COLO668 (cell line): Measurements from ENCODE around the gene PPP1R14B.

Experiments
- DNase-seq: peaks from one replicate; lab custom pipeline; 2025; ENCODE audit not compliant: unreplicated experiment; lab: John Stamatoyannopoulos, UW

Gene PPP1R14B, protein sequence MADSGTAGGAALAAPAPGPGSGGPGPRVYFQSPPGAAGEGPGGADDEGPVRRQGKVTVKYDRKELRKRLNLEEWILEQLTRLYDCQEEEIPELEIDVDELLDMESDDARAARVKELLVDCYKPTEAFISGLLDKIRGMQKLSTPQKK

DNA sequence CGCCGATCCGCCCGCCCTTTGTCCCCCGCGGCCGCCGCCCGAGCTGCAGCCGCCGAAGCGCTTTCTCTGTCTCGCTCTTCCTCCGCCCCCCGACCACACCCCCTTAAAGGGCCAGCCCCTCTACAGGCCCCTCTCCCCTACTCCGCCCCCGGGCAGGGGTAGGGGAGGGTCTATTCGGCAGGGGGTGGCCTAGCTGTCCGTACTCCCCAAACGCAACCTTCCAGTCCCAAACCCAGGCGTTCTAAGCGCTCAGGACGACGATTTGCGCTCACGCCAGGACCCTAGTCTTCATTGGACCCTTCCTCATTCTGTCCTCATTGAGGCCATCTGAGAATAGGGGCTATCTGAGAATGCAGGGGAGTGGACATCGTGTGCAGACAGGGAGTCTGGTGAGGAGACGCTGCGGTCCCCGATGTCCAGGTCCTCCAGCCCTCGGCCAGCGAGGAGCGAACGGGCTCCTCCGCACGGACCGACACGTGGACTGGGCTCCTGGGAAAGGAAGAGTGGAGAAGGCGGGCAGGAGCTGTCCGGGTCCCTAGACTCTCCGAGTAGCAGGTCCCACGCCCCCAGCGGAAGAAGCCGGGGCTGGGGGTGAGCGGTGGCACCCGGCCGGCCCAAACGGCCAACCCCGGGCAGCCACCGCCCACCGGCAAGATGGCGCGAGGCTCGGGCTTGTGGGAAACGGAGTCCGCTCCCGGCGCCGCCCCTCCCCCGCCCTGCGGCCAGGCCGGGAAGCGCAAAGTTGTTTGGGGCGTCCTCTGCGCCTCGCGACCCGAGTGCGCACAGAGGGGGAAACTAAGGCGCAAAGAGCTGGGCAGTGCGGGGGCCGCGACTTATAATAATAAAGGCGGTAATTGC, at the start of gene PPP1R14B:
TSS of gene PPP1R14B (minus strand) at position 73 of the 858 bp plus-strand sequence. CDS start 270 bp downstream, outside the sequence.
- peak; percentile 92 for DNase-seq

DNA sequence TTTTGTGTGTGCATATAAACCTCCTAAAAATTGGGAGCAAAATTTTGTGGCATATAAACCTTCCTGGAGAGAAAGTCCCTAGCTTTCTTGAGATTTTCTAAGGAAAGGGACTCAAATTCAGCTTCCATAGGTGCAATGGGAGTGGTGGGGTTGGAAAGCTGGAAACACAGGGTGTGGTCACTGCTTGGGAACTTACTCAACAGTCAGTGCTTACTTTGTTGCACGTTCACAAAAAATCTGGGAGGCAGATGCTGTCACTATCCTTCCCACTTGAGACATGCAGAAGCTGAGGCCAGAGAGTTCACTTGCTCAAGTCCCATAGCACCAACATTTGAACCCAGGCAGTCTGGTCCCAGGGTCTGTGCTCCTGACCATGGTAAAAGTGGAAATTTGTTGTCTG, 49.5 kb upstream of the PPP1R14B start:
- DNase-seq = no peak

DNA sequence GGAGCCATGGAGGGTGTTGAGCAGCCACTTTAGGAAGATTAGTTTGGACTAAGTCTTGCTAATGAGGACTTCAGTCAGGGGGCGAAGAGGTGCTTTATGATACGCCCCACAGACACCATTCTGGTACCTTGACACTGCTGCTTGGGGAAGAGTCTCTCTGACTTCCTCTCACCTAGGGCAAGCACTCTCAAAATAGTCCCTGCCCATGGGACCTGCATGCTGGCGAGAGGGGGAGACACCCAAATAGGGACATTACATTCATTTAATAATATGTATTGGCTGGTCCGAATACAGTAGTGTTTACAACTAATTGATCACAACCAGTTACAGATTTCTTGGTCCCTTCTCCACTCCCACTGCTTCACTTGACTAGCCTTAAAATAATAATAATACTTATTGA, 49.0 kb upstream of the PPP1R14B start:
- no peak for DNase-seq

DNA sequence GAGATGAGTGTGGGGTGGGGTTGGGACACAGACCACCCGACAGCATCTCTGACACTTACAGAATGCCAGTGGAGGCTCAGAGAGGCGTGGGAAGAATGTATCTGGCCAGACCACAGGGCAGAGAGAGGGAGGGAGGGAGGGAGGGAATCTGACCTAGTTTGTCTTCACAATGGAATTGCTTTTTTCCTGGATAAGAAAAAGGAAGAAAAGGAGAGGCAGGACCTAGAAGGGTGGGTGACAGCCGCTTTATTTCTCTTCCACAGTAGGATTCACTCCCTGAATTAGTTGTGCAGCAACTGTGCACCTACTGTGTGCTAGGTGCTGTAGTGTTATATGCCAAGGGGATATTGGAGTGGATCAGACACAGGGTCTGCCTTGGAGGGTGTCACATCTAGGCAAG, 48.0 kb upstream of the PPP1R14B start:
- DNase-seq = no peak

DNA sequence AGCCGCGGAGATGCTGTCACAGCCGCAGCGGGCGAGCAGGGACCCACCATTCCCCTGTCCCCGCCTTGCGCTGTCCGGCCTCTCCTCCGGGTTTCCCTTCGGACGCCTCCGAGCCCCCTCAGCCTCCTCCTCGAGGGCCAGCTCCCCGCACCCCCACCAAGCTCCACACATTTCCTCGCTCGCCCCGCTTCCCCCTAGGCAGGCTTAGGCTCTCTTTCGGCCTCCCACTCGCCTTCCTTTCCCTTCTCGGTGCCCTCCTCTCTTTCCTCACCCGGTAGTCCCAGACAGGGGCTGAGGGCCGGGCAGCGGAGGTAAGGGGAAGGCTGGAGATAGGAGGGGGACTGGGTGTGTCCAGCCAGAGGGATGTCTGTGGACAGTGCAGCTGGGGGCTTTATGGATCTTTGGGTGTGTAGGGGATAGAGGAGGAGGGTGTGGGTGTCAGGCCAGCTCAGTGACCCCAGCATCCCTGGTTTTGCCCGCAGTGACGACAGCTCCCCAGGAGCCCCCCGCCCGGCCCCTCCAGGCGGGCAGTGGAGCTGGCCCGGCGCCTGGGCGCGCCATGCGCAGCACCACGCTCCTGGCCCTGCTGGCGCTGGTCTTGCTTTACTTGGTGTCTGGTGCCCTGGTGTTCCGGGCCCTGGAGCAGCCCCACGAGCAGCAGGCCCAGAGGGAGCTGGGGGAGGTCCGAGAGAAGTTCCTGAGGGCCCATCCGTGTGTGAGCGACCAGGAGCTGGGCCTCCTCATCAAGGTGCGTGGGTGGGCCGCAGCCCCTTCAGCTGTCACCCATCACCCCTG, 45.9 kb upstream of the PPP1R14B start:
- no peak for DNase-seq

DNA sequence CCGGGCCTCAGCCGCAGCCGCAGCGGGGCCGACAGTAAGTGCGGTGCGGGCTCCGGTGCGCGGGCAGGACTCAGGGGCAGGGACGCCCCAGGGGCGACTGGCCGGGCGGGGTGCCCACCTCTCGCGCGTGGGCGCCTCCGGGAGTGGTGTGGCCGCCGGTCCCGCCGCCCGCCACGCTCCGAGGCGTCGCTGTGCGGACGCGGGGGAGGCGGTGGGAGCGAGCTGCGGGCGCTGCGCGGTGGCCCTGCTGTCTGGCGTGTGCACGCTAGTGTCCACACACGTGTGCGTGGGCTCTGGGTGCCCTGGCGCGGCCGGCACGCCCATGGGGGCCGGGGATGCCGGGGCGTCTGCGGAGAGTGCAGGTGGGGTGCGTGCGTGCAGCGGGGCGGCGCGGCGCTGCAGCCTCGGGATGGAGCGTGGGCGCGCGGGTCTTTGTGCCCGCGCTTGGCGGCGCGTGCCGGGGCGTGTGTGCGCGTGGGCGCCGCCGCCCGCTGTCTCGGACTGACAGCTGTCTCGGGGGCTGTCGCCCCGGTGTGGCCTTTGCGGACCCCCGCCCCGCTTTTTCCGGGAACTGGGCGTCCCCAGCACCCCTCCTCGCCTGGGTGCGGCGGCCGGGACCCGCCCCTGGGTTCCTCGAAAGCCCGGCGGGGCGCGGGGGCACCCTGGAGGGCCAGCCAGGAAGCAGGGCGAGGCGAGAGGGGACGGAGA, 45.2 kb upstream of the PPP1R14B start:
- DNase-seq = no peak

DNA sequence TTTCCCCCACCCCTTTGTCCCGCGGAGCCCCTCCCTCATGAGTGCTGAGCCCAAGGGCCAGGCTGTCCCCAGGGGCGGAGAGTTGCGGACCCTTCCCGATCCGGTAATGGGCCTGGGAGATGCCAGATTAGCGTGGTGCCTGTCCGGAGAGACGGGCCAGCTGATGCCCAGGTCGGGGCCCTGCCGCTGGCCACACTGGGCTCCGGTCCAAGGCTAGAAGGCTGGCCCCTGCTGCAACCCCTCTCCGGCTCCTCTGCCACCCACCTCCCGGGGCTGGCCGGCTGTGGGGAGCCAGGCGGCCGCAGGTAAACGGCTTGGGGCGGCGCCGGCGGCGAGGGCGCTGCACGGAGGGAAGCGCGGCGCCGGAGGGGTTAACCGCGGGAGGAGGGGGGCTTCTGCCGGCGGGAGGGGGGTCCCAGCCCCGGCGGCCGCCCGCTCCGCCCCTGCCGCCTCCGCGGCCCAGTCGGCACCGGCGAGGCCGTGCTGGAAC, 44.6 kb upstream of the PPP1R14B start, which contains the start of gene KCNK4:
TSS of gene KCNK4 (plus strand) at position 41 of the 490 bp plus-strand sequence. CDS start 1,717 bp downstream, outside the sequence.
- no peak for DNase-seq

DNA sequence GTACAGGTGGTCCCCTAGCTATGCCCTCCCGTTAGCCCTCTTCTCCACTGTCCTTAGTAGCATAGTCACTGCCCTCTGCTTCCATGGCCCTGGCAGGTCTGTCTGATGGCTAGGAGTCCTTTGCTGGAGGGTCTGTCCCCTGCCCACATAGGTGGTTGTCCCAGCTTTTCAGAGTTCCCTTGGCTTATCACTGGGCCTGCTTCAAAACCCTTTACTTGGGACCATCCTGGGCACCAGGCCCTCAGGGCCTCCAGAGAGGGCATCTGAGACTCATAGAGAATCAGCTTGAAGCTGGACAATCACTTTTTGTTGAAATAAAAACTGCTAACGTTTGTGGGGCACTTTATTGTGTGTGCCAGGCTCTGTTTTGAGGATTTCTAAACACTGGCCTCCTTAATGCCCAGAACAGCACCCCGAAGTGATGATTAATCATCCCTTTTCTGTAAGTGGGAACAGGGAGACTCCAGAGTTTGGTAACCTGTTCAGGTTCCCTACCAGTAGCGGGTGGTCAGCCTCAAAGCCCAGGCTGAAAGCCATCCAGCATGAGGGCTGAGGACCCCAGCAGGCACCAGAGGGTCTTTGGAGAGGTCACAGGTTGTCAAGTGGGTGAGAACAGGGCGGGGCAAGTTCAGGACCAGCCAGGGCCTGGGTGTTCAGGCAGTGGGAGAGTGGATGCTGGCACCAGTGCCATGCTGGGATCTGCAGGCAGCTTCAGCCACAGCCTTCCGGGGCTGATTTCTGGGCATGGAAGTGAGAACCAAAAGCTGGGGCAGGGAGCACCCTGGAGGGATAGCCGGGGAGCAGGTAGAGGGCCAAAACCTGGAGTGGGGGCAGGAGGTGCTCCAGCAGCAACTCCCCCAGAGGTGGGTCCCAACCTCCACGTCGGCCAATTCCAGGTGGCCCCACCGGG, 43.9 kb upstream of the PPP1R14B start:
- no peak for DNase-seq

DNA sequence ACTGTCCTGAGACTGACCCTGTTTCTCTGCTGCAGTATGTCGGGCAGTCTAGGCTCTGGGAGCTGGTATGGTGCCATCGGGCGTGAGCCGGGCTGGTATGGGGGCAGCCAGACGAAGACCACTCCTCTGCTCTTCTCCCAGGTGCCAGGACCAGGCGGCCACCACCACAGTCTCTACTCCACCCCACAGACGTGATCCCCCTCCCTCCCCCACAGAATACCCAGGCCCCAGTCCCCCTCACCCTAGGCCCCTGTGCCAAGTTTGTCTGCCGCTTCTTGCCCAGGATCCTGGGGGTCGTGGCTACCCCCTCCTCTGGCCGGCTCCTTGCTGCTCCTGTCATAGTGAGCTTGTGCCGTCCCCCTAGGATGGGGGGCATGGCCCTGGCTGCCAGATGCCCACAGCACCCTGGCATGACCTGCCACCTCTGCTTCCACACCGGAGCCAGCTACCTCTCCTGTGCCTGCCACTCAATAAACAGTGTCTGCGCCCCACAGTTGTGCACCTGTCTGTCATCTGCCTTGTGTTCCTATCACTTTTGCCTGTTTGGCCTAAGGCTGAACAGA, 42.3 kb upstream of the PPP1R14B start:
- no peak for DNase-seq

DNA sequence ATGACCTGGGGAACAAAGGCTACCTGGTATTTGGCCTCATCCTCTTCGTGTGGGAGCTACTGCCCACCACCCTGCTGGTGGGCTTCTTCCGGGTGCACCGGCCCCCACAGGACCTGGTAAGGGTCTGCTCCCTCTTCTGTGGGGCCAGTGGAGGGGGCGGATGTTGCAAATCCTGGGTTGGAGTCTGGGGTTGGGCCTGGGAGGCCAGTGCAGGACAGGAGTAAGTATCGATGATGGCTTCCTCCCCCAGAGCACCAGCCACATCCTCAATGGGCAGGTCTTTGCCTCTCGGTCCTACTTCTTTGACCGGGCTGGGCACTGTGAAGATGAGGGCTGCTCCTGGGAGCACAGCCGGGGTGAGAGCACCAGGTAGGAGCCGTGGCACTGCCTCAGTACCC, 41.6 kb upstream of the PPP1R14B start:
- DNase-seq = no peak

DNA sequence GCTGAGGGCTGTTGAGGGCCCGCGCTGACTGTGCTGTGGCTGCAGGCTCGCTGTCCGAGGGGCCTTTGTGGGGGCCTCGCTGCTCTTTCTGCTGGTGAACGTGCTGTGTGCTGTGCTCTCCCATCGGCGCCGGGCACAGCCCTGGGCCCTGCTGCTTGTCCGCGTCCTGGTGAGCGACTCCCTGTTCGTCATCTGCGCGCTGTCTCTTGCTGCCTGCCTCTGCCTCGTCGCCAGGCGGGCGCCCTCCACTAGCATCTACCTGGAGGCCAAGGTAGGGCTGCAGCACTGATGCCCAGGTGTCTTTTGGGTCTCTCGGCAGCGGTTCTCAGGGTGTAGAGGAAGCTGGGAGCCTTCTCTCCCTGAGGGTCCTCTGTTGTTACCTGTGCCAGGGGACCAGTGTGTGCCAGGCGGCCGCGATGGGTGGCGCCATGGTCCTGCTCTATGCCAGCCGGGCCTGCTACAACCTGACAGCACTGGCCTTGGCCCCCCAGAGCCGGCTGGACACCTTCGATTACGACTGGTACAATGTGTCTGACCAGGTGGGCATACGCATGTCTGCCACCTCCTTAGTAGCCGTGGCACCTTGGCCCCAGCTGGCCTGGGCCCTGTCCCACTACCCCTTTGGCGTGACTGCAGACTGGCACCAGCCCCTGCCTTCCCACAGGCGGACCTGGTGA, 41.1 kb upstream of the PPP1R14B start:
- DNase-seq = no peak

DNA sequence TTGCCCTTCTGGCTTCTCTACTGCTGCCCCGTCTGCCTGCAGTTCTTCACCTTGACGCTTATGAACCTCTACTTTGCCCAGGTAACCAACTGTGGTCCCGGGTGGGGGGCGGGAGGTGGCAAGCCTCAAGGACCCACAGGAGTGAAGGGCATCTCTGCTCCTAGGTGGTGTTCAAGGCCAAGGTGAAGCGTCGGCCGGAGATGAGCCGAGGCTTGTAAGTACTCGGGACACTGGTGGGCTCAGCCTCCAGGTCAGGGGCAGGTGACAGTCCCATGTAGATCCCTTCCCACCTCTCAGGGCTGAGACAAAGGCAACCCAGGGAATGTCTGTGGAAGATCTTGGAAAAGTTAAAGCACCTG, 40.0 kb upstream of the PPP1R14B start:
- DNase-seq = no peak

DNA sequence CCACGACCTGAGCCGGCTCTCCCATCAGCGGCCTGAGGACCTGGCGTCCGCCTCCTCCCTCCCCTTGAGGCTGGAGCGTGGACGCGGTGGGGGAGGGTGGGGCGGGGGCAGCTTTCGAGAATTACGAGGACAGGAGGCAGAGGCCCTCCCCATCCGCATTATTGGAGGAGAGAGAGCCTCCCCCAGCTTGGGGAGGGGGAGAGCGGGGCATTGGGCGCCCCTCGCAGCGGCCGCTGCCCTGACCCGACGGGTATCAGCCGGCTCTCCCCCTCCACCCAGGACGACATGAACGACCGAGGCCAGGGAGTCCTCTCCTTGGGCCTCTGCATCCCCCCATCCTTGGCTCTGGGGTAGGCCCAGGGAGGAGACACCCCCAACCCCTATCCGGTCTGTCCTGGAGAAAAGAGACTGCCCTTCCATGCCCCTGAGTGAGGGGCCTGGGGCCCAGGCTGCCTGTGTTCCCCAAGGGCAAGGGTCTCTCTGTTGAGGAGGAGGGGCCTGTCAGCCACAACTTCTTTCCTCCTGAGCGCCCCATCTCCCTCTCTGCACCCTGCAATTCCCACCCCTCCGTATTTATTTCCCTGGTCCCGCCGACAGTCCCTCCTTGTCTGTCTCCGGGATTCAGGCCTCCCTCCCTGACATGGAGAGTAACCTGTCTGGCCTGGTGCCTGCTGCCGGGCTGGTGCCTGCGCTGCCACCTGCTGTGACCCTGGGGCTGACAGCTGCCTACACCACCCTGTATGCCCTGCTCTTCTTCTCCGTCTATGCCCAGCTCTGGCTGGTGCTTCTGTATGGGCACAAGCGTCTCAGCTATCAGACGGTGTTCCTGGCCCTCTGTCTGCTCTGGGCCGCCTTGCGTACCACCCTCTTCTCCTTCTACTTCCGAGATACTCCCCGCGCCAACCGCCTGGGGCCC, 39.4 kb upstream of the PPP1R14B start:
- DNase-seq = peak; percentile 71

DNA sequence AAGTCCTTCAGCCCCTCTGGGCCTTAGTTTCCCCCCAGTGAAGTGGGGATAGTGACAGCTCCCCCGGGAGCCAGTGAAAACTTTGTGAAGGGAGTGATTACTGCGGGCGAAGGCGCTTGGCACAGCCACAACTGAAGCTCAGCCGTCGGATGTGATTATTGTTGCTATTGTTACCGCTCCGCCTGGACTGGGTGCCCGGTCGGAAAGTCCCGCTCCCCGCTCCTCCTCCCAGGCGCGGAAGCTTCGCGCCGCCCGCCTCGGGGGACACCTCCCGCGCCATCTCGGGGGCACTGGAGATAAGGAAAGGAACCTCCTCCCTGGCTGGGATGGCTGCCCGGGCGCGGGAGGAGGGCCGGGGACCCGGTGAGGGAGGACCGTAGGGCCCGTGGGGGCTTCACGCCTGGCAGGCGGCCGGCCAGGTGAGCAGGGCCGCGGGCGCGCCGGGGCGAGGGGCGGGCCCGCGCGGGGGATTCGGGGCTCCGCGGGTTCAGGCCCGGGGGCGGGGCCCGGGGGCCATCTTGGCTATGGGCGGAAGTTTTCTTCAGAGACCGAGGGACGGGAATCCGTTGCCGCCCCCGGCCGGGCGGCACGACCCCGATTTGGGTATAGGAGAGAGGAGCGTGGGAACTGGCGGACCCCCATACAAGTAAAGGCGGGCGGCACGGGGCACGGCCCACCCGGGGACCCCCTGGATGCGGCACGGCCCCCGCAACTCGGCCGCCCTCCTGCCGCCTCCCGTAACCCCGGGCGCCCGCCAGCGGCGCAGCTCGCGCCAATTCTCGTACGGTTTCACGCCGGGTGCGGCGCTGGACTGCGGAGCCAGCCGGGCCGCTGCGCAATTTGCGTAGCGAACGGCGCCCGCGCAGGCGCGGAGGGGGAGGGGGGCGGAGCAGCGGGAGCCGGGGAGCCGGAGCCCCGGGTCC, 38.5 kb upstream of the PPP1R14B start, which contains the start of gene GPR137:
TSS of gene GPR137 (plus strand) at position 887 of the 923 bp plus-strand sequence. CDS start 677 bp downstream, outside the sequence.
- peak; percentile 91 for DNase-seq

DNA sequence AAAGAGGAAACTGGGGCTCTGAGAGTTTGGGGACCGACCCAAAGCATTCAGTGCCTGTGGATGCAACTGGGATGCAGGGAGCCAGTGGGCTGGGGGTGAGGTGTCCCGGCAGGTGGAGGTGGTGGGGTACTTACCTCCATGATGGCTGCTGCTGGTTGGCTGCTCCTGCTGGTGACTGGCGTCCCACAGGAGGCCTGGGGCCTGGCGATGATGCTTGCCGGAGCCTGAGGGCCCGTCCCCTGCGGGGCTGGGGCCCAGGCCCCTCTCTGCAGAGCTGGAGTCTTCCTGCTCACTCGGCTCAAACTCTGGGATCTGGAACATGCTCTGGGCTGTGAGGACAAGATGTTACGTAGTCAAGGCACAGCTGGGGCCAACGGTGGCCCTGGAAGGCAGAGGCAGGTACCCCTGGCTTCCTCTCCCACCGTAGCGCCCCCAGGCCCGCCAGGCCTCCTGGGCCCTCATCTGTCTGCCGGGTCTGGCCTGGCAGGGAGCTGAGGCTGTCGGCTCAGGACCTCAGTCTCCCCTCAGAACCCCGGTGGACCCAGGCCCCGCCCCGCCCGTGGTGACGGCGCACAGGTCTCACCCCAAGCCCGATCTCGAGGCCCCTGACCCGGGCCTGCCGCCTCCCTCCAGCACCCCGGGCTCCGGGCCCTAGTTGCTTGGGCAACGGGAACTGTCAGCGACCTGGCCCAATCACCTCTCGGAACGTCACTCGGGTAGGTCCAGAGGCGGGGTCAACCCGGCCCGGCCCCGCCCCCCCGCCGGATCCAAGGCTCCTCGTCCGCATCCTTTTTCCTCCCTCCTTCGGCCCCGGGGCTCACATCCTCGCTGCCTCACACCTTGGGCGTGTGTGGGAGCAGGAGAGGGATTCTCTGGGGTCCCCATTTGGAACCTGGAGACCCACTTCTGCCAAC, 37.6 kb upstream of the PPP1R14B start, which contains the start of gene BAD:
TSS of gene BAD (minus strand) at position 618 of the 914 bp plus-strand sequence. CDS start at position 321, 297 bp downstream.
- peak; percentile 94 for DNase-seq

DNA sequence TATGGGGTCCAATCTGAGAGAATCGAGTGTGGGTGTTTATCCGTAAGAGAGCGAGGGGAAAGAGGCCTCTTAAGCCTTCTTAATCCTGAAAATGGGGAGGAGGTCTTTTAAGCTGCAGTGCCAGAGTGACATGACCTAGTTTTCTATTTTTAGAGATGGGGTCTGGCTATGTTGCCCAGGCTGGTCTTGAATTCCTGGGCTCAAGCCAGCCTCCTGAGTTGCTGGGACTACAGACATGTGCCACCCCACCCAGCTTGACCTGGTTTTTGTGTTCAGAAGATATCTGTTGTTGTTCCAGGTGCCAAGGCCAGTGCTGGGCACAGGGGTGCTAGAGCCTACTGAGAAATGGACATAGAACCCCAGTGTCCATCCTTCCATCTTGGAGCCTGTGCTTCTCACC, 36.3 kb upstream of the PPP1R14B start:
- no peak for DNase-seq
